T-helper 1 cell treated with Interleukin-12 subunit alpha and Interleukin-12 subunit beta and Interleukin-4 antibody, amounts not matched to agents 30 ng/mL and 1 ng/mL, for 36 hours (primary cell): ENCODE data around the gene SP3. TPM values are rescaled to one million over a fixed set of nuclear protein-coding genes. Genes with fewer than 3 reads are reported as not detected.

Experiments used
- intact Hi-C: fragments of 100-400 bp; cut with micrococcal nuclease; formaldehyde crosslinking; loops from one replicate; pipeline ENCODE4 v1.15.1; 2024
- total RNA-seq: library from RNA; stranded (reverse); gene quantifications from 2 replicates; pipeline ENCODE4 v1.2.3, GENCODE V29; 2022

SP3 gene
- 95.6 and 107 TPM in 2 replicates for total RNA-seq

DNA sequence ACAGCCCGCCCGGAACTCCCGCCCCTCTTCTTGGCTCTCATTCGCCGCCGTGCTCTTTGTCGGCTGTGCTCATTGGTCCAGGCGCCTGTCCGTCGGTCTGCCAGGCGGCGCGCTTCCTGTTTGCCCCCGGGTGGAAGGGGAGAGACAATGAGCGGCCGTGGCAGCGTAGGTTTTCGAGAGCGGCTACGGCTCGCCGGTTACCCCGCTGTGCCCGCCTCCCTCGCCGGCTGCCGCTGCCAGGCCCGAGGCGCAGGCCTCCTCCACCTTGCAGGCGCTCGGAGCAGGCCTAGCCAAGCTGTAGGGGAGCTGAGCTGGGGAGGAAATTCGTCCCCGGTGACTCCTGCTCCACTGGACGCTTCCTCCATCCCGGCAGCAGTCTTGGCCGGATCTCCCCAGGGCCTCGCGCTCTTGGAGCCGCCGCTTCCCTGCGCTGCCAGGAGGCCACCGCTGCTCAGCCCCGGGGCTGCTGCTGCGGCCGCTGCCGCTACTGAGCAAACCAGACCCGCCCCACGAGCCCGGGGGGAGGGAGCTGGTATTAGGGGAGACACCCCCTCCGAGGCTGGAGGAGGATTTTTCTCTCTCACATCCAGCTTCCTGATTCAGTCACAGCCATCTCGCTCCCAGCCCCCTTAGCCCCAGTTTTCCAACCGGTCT lies at the start of gene SP3:
Gene SP3 (minus strand): TSS at position 2 of the 654 bp plus-strand sequence. CDS start 202 bp downstream, outside the sequence.
- intact Hi-C loops, result loop anchor here (1.0 to 5.0 kb wide), 5 partner anchors 432 to 1409 kb away; partner anchors contain the start of genes ATF2, CDCA7, GPR155 and PDK1

DNA sequence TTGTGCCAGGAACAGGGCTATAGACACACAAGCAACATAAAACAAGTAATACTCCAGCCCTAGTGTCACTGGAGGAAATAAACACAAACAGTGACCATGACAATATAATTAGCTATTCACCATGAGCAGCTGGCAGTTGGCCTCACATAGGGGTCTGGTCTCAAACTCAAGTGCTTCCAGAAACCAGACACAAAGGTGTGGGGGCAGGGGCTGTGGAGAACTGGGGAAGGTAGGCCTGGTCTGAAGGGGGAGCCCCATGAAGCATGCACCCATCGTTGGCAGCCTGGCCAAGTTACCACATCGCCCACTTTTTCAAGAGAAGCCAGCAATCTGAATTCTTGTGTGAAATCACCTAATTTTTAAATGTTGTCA lies 49.5 kb upstream of the SP3 start:
- intact Hi-C loops, result no loop called here

DNA sequence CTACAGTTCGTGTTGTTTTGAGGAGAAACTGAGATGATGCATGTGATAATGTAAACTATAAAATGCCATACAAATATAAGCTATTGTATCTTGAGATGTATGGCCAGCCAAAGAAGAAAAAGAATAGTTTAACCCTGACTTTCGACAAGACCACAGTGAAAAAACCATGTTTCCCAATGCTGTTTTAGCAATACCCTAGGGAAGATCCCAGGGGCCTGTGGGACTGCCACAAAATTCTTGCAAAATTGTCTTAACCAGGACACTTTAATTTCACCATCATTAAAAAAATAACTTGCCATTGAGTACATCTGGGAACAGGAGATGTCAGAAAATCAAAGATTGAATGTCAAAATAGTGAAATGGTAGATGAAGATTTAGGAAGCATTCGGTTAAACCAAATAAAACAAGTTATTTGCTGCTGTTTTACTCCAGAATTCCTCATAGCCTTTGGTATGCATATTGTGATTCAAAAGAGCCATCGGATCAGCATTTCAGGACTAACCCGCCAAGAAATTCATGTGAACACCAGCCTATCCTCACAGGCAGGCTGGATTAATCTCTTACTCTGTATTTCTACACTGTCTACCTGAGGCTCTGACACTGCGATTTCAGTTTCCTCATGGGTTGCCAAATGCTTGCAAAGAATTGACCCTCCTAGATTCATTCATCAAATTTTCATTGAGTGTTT lies 49.0 kb upstream of the SP3 start:
- intact Hi-C loops, result no loop called here

DNA sequence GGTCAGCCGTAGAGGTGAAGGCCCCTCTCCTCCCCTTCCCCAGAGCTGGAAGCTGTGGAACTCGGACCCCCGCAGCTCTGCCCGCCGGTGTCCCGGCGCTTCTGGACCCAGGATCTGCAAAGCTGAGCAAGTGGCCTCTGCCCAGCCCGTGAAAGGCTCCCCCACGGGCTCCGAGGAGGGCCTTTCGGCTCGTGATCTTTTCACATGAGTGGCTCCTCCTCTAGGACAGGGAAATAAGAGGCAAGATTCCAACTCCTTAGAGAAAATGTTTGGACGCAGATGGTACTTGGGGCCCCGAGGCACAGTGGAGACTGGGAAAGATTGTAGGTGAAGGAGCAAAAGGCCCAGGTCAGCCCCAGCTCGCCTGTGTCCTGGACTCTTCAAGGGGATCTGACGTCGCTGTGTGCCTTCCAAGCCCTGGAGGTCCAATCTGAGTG lies 48.2 kb upstream of the SP3 start:
- intact Hi-C loops, result no loop called here

DNA sequence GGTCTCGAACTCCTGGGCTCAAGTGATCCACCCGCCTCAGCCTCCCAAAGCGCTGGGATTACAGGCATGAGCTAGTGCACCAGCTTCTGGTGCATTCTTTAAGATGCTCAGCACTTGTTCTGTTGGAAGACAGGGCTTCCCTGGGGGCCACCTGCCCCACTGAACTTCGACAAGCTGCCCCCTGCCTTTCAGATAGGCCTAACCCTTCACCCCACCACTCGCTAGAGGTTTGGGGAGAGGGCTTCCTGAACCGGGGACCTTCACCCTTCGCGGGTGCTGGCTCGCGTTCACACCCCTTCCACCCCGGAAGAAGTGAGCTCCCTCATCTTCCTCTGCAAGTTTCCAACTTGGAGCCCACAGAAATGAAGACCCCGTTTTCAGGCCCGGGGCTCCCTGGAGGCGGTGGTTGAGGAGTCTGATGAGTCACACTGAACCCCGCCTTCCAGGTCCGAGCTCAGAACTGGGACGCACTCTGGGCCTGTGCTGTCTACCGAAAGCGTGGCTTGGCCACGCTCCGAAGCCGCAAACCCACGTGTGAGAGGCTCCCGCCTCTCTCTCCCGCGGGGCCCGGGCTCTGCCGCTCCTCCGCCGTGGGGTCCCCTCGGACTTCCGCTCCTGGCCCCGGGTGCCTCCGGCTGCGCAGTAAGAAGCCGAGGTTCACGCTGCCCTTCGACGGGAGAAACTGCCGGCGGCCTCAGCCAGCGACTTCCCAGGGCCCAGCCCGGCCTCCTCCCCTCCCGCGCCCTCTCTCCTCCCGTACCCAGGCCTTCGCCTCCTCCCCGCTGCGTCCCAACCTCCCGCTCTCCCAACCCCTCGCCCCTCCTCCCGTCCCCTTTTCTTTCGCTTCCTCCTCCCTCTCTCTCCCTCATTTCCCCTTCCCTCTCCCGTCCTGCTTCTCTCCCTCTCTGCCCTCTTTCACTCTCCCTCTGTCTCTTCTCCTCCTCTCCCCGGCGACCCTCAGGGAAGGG lies 47.5 kb upstream of the SP3 start:
- intact Hi-C loops, result no loop called here

DNA sequence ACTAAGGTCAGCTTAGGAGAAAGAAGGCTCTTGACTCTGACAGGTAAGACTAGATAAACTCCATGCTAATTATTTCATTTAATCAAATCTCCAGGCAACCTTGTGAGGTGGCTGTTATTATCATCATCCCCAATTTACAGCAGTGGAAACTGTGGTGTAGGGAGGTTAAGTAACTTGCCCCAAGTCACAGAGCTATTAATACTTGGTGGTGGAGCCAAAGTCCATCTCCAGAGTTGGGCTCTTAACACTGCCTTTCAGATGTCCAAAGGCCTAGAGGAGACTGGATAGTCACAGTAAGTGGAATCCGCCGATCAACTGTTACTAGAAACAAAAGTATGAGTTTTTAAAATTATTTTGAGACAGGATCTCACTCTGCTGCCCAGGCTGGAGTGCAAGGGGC lies 46.6 kb upstream of the SP3 start:
- intact Hi-C loops, result no loop called here

DNA sequence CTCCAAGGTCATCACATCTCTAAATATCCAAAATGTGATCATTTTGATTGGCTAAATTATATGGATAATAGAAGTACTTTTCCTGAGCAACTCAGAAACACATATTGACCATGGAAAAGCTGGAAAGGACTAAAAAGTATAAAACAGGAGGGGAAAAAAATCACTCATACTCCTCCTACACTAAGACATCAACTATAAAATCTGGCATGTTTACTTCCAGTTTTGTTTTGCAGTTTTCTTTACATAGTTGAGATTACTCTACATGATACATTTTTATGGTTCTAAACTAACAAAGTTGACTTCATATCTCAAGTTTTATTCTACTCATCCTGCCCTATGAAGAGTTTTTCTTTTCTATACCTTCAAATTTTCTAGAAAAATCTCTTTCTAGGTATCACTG lies 46.0 kb upstream of the SP3 start:
- intact Hi-C loops, result no loop called here

DNA sequence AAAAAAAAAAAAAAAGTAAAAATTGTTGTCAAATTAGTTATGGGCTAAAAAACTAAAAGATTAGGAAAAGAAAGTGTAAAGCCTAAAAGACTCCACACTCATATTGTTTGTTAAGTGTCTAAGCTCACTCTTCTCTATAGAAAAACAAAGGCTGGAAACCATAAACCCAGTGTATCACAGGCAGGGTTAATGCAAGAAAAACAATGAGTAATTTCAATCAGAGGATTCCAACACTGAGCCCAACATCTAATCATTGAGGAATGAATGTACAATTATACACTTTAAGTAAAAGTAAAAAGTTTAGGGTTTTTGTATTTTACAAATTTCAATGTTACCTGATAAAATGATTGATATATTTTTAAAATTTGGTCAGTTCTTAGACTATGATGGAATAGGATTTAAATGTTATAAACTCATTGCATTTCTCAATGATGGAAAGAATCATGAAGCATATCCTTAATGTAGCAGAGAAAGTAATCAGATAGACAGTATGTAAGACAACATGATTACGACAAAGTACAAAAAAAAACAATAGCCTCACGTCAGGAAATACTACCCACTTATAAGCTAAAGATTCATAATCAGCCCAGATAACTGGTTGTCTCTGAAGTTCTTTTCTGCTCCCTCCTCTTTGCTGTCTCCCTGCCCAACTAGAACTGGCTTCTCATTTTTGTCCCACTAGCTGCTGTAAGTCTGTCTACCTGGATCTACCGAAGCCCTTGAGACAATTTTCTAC lies 44.5 kb upstream of the SP3 start:
- intact Hi-C loops, result no loop called here

DNA sequence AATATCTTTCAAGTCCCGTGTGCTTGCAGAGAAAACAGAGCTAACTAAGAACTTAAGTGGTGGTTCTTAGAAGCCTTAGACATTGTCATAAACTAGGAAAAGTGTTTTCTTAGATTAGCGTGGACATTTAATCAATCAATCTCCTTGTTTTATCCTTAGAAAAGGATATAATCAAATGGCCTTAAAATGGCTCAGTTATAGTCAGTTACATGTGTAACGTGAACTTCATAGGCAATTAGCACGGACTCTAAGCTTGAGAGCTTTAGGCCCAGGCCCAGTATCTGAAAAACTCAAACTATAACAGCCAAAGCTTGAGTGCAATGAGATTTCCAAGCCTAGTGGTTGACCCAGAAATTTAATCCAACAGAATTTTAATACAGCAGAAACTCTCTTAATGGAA lies 43.5 kb upstream of the SP3 start:
- intact Hi-C loops, result no loop called here

DNA sequence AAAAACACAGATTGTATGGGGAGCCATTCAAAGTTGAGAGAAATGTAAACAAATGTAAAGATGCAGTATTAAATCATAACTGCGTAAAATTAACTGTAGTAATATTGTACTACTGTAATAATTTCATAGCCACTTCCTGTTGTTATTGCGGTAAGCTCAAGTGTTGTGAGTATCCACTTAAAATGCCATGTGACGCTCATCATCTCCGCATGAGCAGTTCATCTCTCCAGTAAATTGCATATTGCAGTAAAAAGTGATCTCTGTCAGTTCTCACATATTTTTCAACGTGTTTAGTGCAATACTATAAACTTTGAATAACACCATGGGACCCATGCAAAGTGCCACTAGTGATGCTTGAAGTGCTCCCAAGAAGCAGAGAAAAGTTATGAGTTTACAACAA lies 41.8 kb upstream of the SP3 start:
- intact Hi-C loops, result no loop called here

DNA sequence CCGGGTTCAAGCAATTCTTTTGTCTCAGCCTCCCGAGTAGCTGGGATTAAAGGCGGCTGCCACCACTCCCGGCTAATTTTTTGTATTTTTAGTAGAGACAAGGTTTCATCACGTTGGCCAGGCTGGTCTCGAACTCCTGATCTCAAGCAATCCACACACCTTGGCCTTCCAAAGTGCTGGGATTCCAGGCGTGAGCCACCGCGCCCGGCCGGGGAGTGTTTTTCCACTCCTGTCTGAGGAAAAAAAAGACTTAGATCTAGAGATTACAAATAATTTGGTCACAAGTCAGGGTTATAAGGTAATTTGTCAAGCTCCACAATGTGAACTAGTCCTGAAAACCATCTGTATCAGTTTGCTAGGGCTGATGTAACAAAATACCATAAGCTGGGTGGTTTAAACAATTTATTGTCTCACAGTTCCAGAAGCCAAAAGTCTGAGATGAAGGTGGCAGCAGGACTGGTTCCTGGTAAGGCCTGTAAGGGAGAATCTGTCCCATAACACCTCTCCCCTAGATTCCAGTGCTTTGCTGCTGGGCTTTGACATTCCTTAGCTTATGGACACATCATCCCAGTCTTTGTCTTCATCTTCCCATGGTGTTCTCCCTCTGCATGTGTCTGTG lies 40.7 kb upstream of the SP3 start:
- intact Hi-C loops, result no loop called here

DNA sequence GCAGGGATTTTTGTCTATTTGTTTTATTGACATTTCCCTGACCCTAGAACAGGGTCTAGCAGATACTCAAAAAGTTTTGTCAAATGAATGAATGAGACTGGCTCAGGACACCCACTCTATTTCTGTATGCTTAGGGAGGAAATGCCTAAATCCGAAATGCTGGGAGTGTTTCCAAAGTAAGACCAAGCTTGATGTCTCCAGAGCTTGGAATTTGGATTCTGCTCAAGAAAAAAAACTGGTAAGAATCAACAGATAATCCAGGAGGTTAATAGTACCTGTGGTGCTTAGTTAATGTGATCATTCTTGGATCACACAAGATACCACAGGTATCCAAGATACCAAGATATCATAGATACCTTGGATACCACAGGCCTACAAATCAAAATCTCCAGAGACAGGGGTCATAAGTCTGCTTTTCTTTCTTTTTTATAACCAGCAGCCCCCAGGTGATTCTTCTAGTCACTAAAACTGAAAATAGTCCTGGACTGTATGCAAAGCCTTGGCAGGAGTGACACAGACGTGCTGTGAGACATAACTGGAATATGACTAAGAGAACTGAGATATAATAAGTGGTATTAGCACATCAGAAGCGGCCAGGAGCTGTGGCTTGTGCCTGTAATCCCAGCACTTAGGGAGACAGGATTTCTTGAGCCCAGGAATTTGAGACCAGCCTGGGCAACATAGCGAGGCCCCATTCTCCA lies 39.9 kb upstream of the SP3 start:
- intact Hi-C loops, result no loop called here

DNA sequence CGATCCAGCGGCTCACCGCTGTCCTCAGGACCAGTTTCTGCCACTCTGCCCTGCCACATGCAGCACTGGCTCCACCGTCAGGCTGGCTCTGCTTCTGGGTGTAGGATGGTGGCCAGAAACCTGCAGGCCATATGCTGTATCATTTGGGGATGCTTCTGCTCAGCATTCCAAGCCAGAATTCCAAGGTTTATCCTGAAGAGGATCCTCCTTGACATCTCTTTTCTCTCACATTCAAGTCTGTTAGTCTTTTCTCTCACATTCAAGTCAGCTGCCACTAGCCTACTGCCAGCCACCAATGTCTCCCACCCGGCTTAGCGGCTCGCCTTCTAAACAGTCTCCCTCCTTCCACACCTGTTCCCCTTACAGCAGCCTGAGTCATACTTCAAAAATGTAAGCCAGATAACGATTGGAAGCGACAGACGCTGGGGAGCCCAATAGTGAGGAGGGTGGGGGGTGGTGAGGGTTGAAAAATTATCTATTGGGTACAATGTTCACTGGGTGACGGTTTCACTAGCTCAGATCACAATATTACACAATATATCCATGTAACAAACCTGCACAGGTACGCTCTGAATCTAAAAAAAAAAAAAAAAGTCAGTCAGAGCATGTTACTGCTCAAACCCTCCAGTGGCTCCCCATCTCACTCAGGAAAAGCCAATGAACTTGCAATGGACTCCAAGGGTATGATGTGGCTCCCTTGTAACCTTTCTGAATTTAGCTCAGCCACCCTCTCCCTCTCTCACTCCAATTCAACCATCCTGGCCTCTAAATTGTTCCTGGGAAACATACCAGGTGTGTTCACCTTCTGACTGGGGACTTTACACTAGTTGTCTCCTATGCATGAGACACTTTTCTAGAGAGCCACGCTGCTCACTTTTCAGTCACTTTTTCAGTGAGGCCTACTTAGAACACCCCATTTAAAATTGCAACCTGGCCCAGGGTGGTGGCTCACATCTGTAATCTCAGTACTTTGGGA lies 38.8 kb upstream of the SP3 start:
- intact Hi-C loops, result no loop called here

DNA sequence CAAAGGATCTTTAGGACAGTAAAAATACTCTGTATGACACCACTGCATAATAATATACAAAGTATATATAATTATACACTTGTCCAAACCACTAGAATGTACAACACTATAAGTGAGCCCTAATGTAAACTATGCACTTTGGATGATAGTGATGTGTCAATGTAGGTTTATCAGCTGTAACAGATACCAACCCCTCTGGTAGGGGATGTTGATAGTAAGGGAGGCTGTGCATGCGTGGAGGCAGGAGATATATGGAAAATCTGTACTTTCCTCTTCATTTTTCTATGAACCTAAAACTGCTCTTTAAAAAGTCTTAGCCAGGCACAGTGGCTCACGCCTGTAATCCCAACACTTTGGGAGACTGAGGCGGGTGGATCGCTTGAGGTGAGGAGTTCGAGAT lies 37.5 kb upstream of the SP3 start:
- intact Hi-C loops, result no loop called here

DNA sequence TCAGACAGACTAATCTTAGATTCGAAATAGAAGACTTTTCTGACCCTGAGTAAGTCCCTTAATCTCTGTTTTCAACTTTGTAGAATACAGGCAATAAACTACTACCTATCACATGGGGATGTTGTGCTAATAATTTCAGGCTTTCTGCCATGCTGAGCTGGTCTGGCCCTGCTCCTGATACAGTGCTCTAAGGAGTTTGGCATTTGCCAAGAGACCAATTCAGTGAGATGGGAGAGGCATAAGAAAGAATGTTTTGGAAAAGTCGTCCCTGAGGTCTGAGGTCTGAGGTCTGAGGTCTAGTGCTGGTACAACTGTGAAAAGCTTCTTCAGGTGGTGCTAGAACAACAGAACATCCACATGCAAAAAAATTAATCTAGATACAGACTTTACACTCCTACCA lies 35.9 kb upstream of the SP3 start:
- intact Hi-C loops, result no loop called here

DNA sequence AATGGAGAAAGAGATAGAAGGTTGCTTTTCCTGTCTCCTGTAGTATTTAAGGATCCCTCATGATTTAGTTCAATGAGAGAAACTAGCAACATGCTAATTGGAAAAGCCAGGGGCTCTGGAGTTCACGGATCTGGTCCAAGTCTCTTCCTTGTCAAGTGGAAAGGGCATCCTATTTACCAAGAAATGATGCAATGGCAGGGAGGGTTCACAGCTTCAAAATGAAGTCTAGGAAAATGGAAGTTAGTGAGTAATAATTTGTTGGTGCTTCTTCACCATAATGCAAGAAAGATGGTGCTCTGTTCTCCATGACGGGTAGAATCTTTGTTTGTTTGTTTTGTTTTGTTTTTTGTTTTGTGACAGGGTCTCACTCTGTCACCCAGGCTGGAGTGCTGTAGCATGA lies 34.6 kb upstream of the SP3 start:
- intact Hi-C loops, result no loop called here

DNA sequence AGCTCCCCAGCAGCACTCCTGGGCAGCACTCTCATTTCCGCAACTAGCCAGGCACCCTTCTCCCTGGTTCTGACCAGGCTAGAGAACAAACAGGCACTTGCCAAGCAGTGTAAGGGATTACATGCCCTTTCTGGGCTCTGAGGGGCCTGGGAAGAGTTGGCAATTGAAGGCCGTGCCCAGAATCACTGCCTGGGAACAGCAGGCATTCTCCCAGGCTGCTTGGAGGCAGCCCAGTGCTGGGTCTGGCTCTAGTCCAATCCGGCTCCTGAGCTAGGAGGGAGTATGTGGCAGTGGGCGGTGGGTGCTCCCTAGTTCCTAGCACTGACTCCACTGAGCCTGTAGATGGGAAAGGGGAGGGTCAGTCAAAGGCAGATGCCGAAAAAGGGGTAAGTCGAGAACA lies 34.1 kb upstream of the SP3 start:
- intact Hi-C loops, result no loop called here

DNA sequence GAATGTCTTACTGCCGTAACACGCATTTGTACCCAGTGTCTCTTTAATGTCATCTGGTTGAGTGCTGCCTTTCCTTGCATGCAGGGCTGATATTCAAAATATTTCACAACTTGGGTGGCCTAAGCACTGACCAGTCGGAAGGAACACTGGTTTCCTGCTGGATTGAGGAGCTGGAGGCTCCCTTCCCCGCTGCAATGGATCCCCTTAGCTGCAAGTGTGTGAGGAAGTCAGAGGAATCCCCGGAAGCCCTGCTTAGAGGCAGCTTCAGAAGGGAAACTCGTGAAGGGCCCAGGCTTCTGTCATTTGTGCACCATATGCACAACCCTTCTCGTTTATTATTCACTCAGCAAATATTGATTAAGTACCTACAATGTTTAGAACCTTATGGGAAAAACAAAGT lies 33.2 kb upstream of the SP3 start:
- intact Hi-C loops, result no loop called here

DNA sequence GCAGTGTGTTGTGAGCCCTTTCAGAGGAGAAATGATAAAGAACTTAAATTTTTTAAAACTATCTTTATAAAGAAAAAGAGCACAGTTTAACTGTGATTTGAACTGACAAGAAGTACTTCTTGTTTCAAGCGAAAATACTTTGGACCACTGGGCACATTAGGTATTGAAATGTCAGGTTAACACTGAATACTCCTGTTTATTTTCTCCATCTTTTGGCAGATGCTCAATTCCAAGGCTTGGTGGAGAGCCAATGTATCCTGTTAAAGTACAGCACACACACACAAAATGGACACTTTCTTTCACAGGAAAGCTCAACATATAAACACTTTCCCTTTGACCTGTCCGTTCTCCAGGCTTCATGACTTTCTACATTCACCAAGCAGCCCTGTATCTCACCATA lies 32.6 kb upstream of the SP3 start:
- intact Hi-C loops, result no loop called here
